Activated T-helper 9 cell treated with anti-CD3 and anti-CD28 coated beads, Interleukin-2, amount 50 U/mL, for 16 hours (primary cell): ENCODE results near the gene LRAT.

Experiments used
- DNase-seq: peaks from one replicate; pipeline ENCODE4 v3.0.0-alpha.2; 2020; ENCODE audit warnings: low read depth

LRAT gene

DNA sequence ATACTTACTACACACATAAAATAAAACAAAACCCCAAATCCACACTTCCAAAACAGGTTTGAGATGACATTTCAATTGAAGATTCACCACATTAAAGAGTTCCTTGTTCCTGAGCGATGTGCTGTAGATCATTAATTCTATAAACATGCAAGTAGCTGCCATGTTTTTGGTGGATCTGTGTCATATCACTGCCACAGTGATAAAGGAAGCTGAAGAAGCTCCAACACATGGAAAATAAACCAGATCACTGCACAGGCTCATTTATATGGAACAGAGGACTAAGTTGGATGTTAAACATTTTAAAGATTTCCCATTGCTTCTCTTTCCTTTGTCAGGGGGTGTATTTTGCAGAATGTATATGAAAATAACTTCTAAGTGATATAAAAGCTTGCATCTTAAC is 34.5 kb downstream of the LRAT start:
- DNase-seq: no peak

GRCh38 chr4:154779362-154779947 is 35.7 kb downstream of the LRAT start:
- no peak for DNase-seq

DNA sequence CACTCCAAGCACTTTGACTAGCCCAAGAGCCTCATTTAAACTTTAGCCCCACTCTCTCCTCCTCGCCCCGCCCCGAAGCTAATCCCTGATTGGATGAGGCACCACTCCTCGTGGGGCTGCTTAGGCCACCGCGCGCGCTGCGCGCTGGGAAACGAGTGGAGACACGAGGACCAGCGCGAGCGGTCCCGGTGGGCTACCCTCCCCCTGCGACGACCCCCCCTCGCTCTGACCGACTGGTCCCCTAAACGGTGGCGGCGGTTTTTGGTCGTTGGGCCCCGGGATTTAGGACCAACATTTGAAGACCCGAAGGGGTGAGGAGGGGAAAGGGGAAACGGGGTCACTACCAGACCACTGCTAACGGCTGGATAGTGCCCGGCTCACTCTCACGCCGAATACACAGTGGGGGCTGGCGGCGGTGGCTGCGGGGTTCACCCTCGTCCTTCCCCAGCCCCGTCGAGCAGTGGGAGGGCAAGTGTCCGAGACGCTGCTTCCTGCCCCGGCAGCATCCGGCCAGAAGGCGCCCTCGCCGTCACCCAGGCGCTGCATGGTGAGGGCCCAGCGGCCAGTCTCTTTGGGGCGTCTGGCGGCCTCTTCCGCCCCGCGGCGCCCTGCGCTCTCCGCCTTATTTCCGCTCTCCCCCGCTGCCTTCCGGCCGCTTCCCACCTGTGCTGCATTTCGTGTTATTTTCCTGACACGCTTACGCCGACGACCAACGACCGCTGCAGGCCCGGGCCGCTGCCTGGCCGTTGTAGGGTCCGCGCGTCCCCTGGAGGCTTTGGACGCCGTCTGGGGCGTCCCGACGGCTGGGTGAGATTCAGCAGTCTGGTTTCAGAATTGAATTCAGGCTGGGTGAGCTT is 37.6 kb downstream of the LRAT start, which contains the start of gene RBM46:
RBM46 (plus strand) TSS at position 147 of the 857 bp plus-strand sequence. CDS start 15,481 bp downstream, outside the sequence.
- no peak for DNase-seq

GRCh38 chr4:154781983-154782293 is 38.1 kb downstream of the LRAT start:
- DNase-seq: no peak
